Measurements from ENCODE around the gene CPNE4. TPM values are rescaled to one million over a fixed set of nuclear protein-coding genes. Genes with fewer than 3 reads are reported as not detected.
"Not testable (repeated sequence)": the region's sequence is repeated elsewhere in the genome, so short reads cannot be mapped to it uniquely, and the experiment has no call there.

CPNE4 gene
- total RNA-seq, 1 donor from 2014 or later: 3.2 TPM

DNA sequence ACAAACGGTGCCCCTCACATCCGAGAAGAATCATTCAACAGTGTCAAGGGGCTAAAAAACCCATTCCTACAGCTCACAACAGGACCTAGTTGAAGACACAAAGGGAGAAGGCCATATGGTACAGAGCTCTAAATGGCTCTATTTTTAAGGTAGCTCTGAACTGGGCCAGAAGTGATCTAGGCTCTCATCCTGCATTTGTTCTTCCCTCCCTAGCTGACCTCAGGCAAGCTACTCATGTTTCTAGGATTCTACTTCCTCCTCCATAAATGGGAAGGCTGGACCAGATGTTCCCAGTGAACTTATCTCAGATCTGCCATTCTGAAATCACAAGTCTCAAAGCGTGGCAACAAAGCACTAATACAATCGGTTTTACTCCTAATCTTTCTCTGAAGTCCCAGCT, 62.3 kb downstream of the CPNE4 start:
- Histone ChIP-seq H3K9me3 (no peaks in the 10 kb centered on the region), H3K4me1 (no peaks in the 10 kb centered on the region), H3K4me3 (no peak overlapping the region), H3K36me3 (no peaks in the 10 kb centered on the region), H3K27me3 (no peaks in the 10 kb centered on the region), H3K27ac (no peak overlapping the region)
- TF ChIP-seq, protein P1, sequence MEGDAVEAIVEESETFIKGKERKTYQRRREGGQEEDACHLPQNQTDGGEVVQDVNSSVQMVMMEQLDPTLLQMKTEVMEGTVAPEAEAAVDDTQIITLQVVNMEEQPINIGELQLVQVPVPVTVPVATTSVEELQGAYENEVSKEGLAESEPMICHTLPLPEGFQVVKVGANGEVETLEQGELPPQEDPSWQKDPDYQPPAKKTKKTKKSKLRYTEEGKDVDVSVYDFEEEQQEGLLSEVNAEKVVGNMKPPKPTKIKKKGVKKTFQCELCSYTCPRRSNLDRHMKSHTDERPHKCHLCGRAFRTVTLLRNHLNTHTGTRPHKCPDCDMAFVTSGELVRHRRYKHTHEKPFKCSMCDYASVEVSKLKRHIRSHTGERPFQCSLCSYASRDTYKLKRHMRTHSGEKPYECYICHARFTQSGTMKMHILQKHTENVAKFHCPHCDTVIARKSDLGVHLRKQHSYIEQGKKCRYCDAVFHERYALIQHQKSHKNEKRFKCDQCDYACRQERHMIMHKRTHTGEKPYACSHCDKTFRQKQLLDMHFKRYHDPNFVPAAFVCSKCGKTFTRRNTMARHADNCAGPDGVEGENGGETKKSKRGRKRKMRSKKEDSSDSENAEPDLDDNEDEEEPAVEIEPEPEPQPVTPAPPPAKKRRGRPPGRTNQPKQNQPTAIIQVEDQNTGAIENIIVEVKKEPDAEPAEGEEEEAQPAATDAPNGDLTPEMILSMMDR (IDR thresholded peaks at IDR 0.05): no peak
- TF ChIP-seq POLR2AphosphoS5 (IDR thresholded peaks at IDR 0.05; ENCODE audit: insufficient read depth in 1 of 2, low read depth in 1 of 2) (no peak), POLR2A (IDR thresholded peaks at IDR 0.05) (no peak)
- intact Hi-C loops (cut with DNase I): no loop called here
- no peak for DNase-seq (ENCODE audit: extremely low spot score in 2 of 2)

DNA sequence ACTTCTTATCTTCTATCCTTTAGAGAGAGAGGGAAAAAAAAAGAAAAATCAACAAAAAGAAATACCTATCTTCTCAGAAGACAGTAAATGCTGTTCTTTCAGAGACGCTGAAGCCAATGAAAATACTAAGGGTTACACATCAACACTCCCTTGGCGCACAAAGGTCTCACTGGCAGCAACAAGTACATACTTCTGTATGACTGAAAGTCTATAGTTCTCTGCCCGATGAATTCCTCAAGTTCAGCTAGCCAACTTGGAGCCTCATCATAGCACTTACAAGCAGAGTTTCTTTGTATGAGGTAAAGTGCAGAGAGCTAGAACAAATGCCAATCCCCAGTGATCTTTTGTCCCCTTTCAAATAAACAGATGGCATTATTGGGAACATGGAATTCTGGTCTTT, 62.7 kb downstream of the CPNE4 start:
- no peaks in the 10 kb centered on the region for H3K27me3 ChIP-seq
- H3K4me3 ChIP-seq: no peak overlapping the region
- H3K9me3 ChIP-seq: no peaks in the 10 kb centered on the region
- DNase-seq (ENCODE audit: extremely low spot score in 2 of 2): no peak
- H3K4me1 ChIP-seq: no peaks in the 10 kb centered on the region
- TF ChIP-seq POLR2A (IDR thresholded peaks at IDR 0.05) (no peak), POLR2AphosphoS5 (IDR thresholded peaks at IDR 0.05; ENCODE audit: insufficient read depth in 1 of 2, low read depth in 1 of 2) (no peak)
- TF ChIP-seq, protein P1 (IDR thresholded peaks at IDR 0.05): no peak
- intact Hi-C loops (cut with DNase I): no loop called here
- no peaks in the 10 kb centered on the region for H3K36me3 ChIP-seq
- no peak overlapping the region for H3K27ac ChIP-seq

DNA sequence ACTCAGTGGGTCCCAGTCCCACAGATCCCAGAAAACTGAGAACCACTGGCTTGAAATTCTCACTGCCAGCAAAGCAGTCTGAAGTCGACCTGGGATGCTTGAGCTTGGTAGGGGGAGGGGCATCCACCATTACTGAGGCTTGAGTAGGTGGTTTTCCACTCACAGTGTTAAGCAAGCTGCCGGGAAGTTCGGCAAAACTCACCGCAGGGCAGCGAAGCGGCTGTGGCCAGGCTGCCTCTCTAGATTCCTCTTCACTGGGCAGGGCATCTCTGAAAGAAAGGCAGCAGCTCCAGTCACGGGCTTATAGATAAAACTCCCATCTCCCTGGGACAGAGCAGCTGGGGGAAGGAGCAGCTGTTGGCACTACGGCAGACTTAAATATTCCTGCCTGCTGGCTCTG, 71.4 kb downstream of the CPNE4 start:
- H3K36me3 ChIP-seq; H3K4me1 ChIP-seq; H3K27ac ChIP-seq; intact Hi-C loops (cut with DNase I); H3K9me3 ChIP-seq; DNase-seq (ENCODE audit: extremely low spot score in 2 of 2); H3K4me3 ChIP-seq; H3K27me3 ChIP-seq: not testable (repeated sequence)

DNA sequence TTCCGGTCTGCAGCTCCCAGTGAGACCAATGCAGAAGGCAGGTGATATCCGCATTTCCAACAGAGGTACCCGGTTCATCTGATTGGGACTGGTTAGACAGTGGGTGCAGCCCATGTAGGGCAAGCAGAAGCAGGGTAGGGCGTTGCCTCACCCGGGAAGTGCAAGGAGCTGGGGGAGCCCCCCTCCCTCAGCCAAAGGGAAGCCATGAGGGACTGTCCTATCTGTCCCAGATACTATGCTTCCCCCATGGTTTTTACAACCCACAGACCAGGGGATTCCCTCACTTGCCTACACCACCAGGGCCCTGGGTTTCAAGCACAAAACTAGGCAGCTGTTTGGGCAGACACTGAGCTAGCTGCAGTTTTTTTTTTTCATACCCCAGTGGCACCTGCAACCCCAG, 71.8 kb downstream of the CPNE4 start:
- intact Hi-C loops (cut with DNase I): no loop called here

DNA sequence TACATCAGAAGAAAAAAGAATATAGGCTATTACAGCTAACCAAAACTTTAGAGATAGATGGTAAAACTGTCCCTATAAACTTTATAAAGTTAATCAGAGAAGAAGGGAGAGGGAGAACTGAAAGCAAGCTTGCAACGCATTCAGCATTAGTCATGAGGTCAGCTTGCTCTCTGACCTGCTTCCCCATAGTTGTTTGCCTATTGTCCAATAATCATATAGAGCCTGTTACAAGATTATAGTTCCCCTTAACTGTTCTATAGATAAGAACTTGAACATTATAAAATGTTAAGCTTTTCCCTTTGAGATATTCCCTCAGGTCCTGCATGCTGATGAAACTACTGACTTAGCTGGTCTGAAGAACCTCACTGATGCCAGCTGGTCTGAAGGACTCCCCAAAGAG, 74.5 kb downstream of the CPNE4 start:
- intact Hi-C loops (cut with DNase I): no loop called here
- no peak for DNase-seq (ENCODE audit: extremely low spot score in 2 of 2)
- TF ChIP-seq POLR2A (IDR thresholded peaks at IDR 0.05) (no peak), POLR2AphosphoS5 (IDR thresholded peaks at IDR 0.05; ENCODE audit: insufficient read depth in 1 of 2, low read depth in 1 of 2) (no peak)
- TF ChIP-seq, protein P1 (IDR thresholded peaks at IDR 0.05): no peak

More for the DNA sequence above, 71.8 kb downstream of the CPNE4 start:
- TF ChIP-seq POLR2AphosphoS5 (IDR thresholded peaks at IDR 0.05; ENCODE audit: insufficient read depth in 1 of 2, low read depth in 1 of 2): no peak
- TF ChIP-seq POLR2A (IDR thresholded peaks at IDR 0.05): no peak
- TF ChIP-seq, protein P1 (IDR thresholded peaks at IDR 0.05): no peak
- Histone ChIP-seq H3K27ac (no peak overlapping the region), H3K4me1 (no peaks in the 10 kb centered on the region), H3K9me3 (no peaks in the 10 kb centered on the region), H3K27me3 (no peaks in the 10 kb centered on the region), H3K36me3 (no peaks in the 10 kb centered on the region), H3K4me3 (no peak overlapping the region)
- DNase-seq (ENCODE audit: extremely low spot score in 2 of 2): no peak

DNA sequence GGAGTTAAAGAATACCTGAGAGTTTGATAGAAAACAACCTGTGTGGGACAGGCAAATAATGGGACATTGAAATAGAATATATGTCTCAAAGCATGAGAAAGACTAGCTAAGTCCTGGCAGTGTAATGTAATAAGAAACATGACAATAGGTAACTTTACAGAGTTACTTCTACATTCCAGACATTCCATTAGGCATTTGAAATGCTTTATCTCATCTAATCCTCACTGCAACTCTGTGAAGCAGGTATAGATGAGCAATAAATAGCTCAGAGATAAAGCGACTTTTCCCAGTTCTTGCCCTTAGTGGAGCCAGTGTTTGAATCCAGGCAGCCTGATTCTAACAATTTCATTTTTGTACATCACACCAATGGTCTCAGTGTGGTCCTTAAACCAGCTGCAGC, 76.8 kb downstream of the CPNE4 start:
- intact Hi-C loops (cut with DNase I): no loop called here
- H3K27ac ChIP-seq: no peak overlapping the region
- TF ChIP-seq, protein P1 (IDR thresholded peaks at IDR 0.05): no peak
- TF ChIP-seq POLR2AphosphoS5 (IDR thresholded peaks at IDR 0.05; ENCODE audit: insufficient read depth in 1 of 2, low read depth in 1 of 2) (no peak), POLR2A (IDR thresholded peaks at IDR 0.05) (no peak)
- no peak overlapping the region for H3K4me3 ChIP-seq
- no peak for DNase-seq (ENCODE audit: extremely low spot score in 2 of 2)
- H3K36me3 ChIP-seq: no peaks in the 10 kb centered on the region
- H3K9me3 ChIP-seq: no peaks in the 10 kb centered on the region
- no peaks in the 10 kb centered on the region for H3K27me3 ChIP-seq
- no peaks in the 10 kb centered on the region for H3K4me1 ChIP-seq

More for the DNA sequence above, 74.5 kb downstream of the CPNE4 start:
- Histone ChIP-seq H3K4me3 (no peak overlapping the region), H3K27ac (no peak overlapping the region), H3K36me3 (no peaks in the 10 kb centered on the region), H3K27me3 (no peaks in the 10 kb centered on the region), H3K4me1 (no peaks in the 10 kb centered on the region), H3K9me3 (no peaks in the 10 kb centered on the region)

All from vagina (tissue), 2 donors.